ENCODE measurements around the gene CCDC127.

GRCh38 chr5:218457-219291 lies 721 bp upstream of the CCDC127 start:
- TF ChIP-seq CTCF (IDR thresholded peaks at IDR 0.05) (no peak), POLR2A (IDR thresholded peaks at IDR 0.05) (no peak)
